Measurements from ENCODE around the gene KRTAP13-3. TPM values are rescaled to one million over a fixed set of nuclear protein-coding genes. Genes with fewer than 3 reads are reported as not detected.

Gene KRTAP13-3
- not detected in 2 replicates for total RNA-seq

- DNase-seq (ENCODE audit: extremely low read depth, low read depth, low spot score) = no peak
These were observed at the start of gene KRTAP13-3 for GRCh38 chr21:30425826-30426225. TSS of gene KRTAP13-3 (minus strand) at chr21:30425926. CDS start at chr21:30425912, 14 bp downstream.

- no peak for DNase-seq (ENCODE audit: extremely low read depth, low read depth, low spot score)
These were observed 43.4 kb upstream of the KRTAP13-3 start for GRCh38 chr21:30468900-30469714.

- no peak for DNase-seq (ENCODE audit: extremely low read depth, low read depth, low spot score)
These were observed 38.0 kb upstream of the KRTAP13-3 start for GRCh38 chr21:30463713-30464112.

- DNase-seq (ENCODE audit: extremely low read depth, low read depth, low spot score) = no peak
These were observed 22.8 kb upstream of the KRTAP13-3 start for GRCh38 chr21:30448514-30448913.

GRCh38 chr21:30447056-30447455 is 21.3 kb upstream of the KRTAP13-3 start:
- no peak for DNase-seq (ENCODE audit: extremely low read depth, low read depth, low spot score)

GRCh38 chr21:30444204-30444603 is 18.5 kb upstream of the KRTAP13-3 start:
- DNase-seq (ENCODE audit: extremely low read depth, low read depth, low spot score) = no peak

- DNase-seq (ENCODE audit: extremely low read depth, low read depth, low spot score) = no peak
These were observed 17.5 kb upstream of the KRTAP13-3 start for GRCh38 chr21:30443226-30443625.

GRCh38 chr21:30439975-30440374 is 14.2 kb upstream of the KRTAP13-3 start, which contains the start of gene KRTAP15-1:
TSS of gene KRTAP15-1 (plus strand) at chr21:30440275. CDS start at chr21:30440328, 53 bp downstream.
- no peak for DNase-seq (ENCODE audit: extremely low read depth, low read depth, low spot score)

GRCh38 chr21:30437010-30437565 is 11.4 kb upstream of the KRTAP13-3 start:
- no peak for DNase-seq (ENCODE audit: extremely low read depth, low read depth, low spot score)

GRCh38 chr21:30434033-30434631 is 8.4 kb upstream of the KRTAP13-3 start:
- no peak for DNase-seq (ENCODE audit: extremely low read depth, low read depth, low spot score)

- DNase-seq (ENCODE audit: extremely low read depth, low read depth, low spot score) = no peak
These were observed 4.5 kb upstream of the KRTAP13-3 start, which contains the start of gene KRTAP13-4 for GRCh38 chr21:30430170-30430655. TSS of gene KRTAP13-4 (plus strand) at chr21:30430220. CDS start at chr21:30430276, 56 bp downstream.

GRCh38 chr21:30426731-30427130 is 1.0 kb upstream of the KRTAP13-3 start:
- no peak for DNase-seq (ENCODE audit: extremely low read depth, low read depth, low spot score)

- DNase-seq (ENCODE audit: extremely low read depth, low read depth, low spot score) = no peak
These were observed 9.7 kb downstream of the KRTAP13-3 start for GRCh38 chr21:30415993-30416392.

- DNase-seq (ENCODE audit: extremely low read depth, low read depth, low spot score) = no peak
These were observed 16.8 kb downstream of the KRTAP13-3 start for GRCh38 chr21:30408782-30409494.

- DNase-seq (ENCODE audit: extremely low read depth, low read depth, low spot score) = no peak
These were observed 30.0 kb downstream of the KRTAP13-3 start, which contains the start of gene KRTAP13-1 for GRCh38 chr21:30395731-30396130. TSS of gene KRTAP13-1 (plus strand) at chr21:30396031. CDS start at chr21:30396087, 56 bp downstream.

- no peak for DNase-seq (ENCODE audit: extremely low read depth, low read depth, low spot score)
These were observed 34.2 kb downstream of the KRTAP13-3 start for GRCh38 chr21:30391492-30392025.

- DNase-seq (ENCODE audit: extremely low read depth, low read depth, low spot score) = no peak
These were observed 43.5 kb downstream of the KRTAP13-3 start for GRCh38 chr21:30382201-30382600.
